ENCODE measurements around the gene PLEKHG4B.
"Not testable (repeated sequence)": the region's sequence is repeated elsewhere in the genome, so short reads cannot be mapped to it uniquely, and the experiment has no call there.

Gene PLEKHG4B

GRCh38 chr5:91556-92263 is at the start of gene PLEKHG4B:
PLEKHG4B (plus strand) TSS chr5:92168; CDS start chr5:92232, 64 bp downstream.
- DNase-seq, result peak; percentile 79

- no peak for DNase-seq
Observed at GRCh38 chr5:42250-42649, 49.7 kb upstream of the PLEKHG4B start.

GRCh38 chr5:48192-48591 is 43.8 kb upstream of the PLEKHG4B start:
- DNase-seq, result peak; percentile 61

- DNase-seq, result not testable (repeated sequence)
Observed at GRCh38 chr5:49530-49929, 42.4 kb upstream of the PLEKHG4B start.

GRCh38 chr5:49953-50544 is 41.9 kb upstream of the PLEKHG4B start:
- no peak for DNase-seq

GRCh38 chr5:50724-51499 is 41.1 kb upstream of the PLEKHG4B start:
- no peak for DNase-seq

- no peak for DNase-seq
Observed at GRCh38 chr5:51500-51823, 40.5 kb upstream of the PLEKHG4B start.

GRCh38 chr5:53381-54174 is 38.4 kb upstream of the PLEKHG4B start:
- peak; percentile 47 for DNase-seq

- no peak for DNase-seq
Observed at GRCh38 chr5:54175-54730, 37.7 kb upstream of the PLEKHG4B start.

- peak; percentile 18 for DNase-seq
Observed at GRCh38 chr5:54876-55569, 36.9 kb upstream of the PLEKHG4B start.

GRCh38 chr5:56561-57290 is 35.2 kb upstream of the PLEKHG4B start:
- DNase-seq, result no peak

- DNase-seq, result not testable (repeated sequence)
Observed at GRCh38 chr5:60250-60649, 31.7 kb upstream of the PLEKHG4B start.

GRCh38 chr5:70440-70839 is 21.5 kb upstream of the PLEKHG4B start:
- DNase-seq, result no peak

- not testable (repeated sequence) for DNase-seq
Observed at GRCh38 chr5:72316-73180, 19.4 kb upstream of the PLEKHG4B start.

- not testable (repeated sequence) for DNase-seq
Observed at GRCh38 chr5:73181-73447, 18.9 kb upstream of the PLEKHG4B start.

GRCh38 chr5:73768-74502 is 18.0 kb upstream of the PLEKHG4B start:
- DNase-seq, result no peak

- no peak for DNase-seq
Observed at GRCh38 chr5:74503-75109, 17.4 kb upstream of the PLEKHG4B start.

GRCh38 chr5:75331-76320 is 16.3 kb upstream of the PLEKHG4B start:
- DNase-seq, result no peak
